Measurements from ENCODE around the gene N4BP2L2.

N4BP2L2 gene

GRCh38 chr13:32476892-32477291 lies 61.7 kb downstream of the N4BP2L2 start:
- H3K27ac ChIP-seq, result no peak overlapping the region
- TF ChIP-seq CTCF (conservative IDR thresholded peaks at IDR 0.05) (no peak), ZFX (IDR thresholded peaks at IDR 0.05) (no peak)

- H3K27ac ChIP-seq, result no peak overlapping the region; the same call in 1 of the 2 replicates
- TF ChIP-seq ZFX (IDR thresholded peaks at IDR 0.05), result no peak
- TF ChIP-seq CTCF (conservative IDR thresholded peaks at IDR 0.05), result no peak
Measured at GRCh38 chr13:32476021-32476731, 62.4 kb downstream of the N4BP2L2 start.

- no peak for TF ChIP-seq ZFX (IDR thresholded peaks at IDR 0.05)
- TF ChIP-seq CTCF (conservative IDR thresholded peaks at IDR 0.05), result no peak
- no peak overlapping the region for H3K27ac ChIP-seq
Measured at GRCh38 chr13:32474999-32475792, 63.4 kb downstream of the N4BP2L2 start.

- TF ChIP-seq ZFX (IDR thresholded peaks at IDR 0.05) (no peak), CTCF (conservative IDR thresholded peaks at IDR 0.05) (no peak)
- no peak overlapping the region for H3K27ac ChIP-seq
Measured at GRCh38 chr13:32473650-32474049, 64.9 kb downstream of the N4BP2L2 start.

GRCh38 chr13:32472194-32472621 lies 66.4 kb downstream of the N4BP2L2 start:
- TF ChIP-seq ZFX (IDR thresholded peaks at IDR 0.05), result no peak
- no peak for TF ChIP-seq CTCF (conservative IDR thresholded peaks at IDR 0.05)
- H3K27ac ChIP-seq, result no peak overlapping the region

- TF ChIP-seq CTCF (conservative IDR thresholded peaks at IDR 0.05), result no peak
- no peak for TF ChIP-seq ZFX (IDR thresholded peaks at IDR 0.05)
- H3K27ac ChIP-seq, result peak overlapping the region; percentile 2
Measured at GRCh38 chr13:32471187-32471922, 67.2 kb downstream of the N4BP2L2 start.
